ENCODE data around the gene PPP1R1B. TPM values are rescaled to one million over a fixed set of nuclear protein-coding genes. Genes with fewer than 3 reads are reported as not detected.

PPP1R1B gene
- total RNA-seq, 1 donor from 2014 or later = not detected

DNA sequence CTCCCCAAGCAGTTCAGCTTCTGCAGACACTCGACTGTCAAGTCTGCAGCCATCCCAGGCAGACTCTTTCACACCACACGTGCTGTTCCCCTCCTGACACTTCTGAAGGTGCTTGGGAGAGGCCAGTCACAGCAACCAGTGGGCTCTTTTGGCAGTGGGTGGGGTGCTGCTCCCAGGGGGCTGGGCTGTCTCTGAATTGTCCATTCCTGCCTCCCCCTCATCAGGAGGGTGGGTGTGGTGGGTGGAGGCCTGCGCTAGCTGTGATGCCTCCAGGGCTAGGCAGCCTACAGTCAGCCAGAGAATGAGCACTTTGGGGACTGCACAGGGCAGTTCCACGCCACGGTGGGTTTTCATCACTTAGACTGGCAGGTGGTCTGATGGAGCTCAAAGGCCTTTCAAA, 20.5 kb downstream of the PPP1R1B start:
- DNase-seq (ENCODE audit: low spot score) = no peak
- Histone ChIP-seq H3K27ac (no peak overlapping the region), H3K4me2 (no peak overlapping the region), H3K27me3 (no peaks in the 10 kb centered on the region), H3K79me2 (ENCODE audit: low read depth) (peaks cover 41% of the 10 kb centered on the region), H3K9me3 (ENCODE audit: low read depth) (no peaks in the 10 kb centered on the region), H4K20me1 (ENCODE audit: low read depth) (peaks cover 38% of the 10 kb centered on the region), H3K4me1 (peaks cover 19% of the 10 kb centered on the region), H3K36me3 (no peaks in the 10 kb centered on the region), H3K9ac (no peak overlapping the region), H2AFZ (replicated peaks) (no peak overlapping the region), H3F3A (ENCODE audit: low read depth) (peaks cover 22% of the 10 kb centered on the region), H3K4me3 (no peak overlapping the region)
- Mint-ChIP-seq H3K9me3 (no peaks in the 10 kb centered on the region), H3K4me1 (peaks cover 44% of the 10 kb centered on the region), H3K27me3 (ENCODE audit: insufficient read depth, low read depth) (peaks cover 3% of the 10 kb centered on the region), H3K4me3 (no peak overlapping the region), H3K27ac (no peak overlapping the region), H3K36me3 (peaks cover 9% of the 10 kb centered on the region)
- TF ChIP-seq EZH2phosphoT487 (IDR thresholded peaks at IDR 0.05) = no peak
- TF ChIP-seq, protein P1, sequence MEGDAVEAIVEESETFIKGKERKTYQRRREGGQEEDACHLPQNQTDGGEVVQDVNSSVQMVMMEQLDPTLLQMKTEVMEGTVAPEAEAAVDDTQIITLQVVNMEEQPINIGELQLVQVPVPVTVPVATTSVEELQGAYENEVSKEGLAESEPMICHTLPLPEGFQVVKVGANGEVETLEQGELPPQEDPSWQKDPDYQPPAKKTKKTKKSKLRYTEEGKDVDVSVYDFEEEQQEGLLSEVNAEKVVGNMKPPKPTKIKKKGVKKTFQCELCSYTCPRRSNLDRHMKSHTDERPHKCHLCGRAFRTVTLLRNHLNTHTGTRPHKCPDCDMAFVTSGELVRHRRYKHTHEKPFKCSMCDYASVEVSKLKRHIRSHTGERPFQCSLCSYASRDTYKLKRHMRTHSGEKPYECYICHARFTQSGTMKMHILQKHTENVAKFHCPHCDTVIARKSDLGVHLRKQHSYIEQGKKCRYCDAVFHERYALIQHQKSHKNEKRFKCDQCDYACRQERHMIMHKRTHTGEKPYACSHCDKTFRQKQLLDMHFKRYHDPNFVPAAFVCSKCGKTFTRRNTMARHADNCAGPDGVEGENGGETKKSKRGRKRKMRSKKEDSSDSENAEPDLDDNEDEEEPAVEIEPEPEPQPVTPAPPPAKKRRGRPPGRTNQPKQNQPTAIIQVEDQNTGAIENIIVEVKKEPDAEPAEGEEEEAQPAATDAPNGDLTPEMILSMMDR (IDR thresholded peaks at IDR 0.05) = no peak
- no peak for TF ChIP-seq EZH2 (IDR thresholded peaks at IDR 0.05)

DNA sequence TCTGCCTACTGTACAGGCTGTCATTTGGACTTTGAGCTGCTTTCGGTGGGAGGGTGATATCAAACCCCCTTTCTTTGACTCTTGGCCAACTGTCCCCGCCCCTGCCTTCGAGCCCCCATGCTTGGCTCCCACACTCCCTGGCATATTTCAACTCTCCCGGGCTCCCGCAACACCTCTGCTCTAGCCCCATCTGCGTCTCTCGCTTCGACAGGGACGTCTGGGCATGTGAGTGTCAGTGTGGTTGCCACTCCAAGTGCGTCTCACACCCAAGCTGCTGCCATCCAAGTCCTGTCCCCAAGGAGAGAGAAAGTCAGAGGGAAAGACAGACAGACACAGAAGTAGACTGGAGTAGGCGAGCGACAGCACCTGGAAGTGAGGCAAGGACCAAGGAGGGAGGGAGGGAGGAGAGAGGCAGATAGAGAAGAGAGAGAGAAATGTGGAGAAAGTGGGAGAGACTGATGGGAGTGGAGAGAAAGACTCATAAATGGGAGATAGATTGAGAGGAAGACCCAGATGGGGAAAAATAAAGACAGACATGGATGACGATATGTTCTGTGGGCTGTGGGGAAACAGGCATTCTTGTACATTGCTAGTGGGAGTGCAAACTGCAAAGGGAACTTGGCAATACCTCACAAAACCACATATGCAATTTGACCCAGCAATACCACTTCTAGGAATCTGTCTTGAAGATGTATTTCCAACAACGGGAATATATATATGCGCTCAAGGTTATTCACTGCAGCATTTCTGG, 22.0 kb downstream of the PPP1R1B start:
- no peaks in the 10 kb centered on the region for H3K9me3 ChIP-seq (ENCODE audit: low read depth)
- no peak overlapping the region for H3K27ac Mint-ChIP-seq
- peaks cover 36% of the 10 kb centered on the region for H3F3A ChIP-seq (ENCODE audit: low read depth)
- H3K79me2 ChIP-seq (ENCODE audit: low read depth) = peaks cover 32% of the 10 kb centered on the region
- H3K4me2 ChIP-seq = no peak overlapping the region
- no peak overlapping the region for H3K27ac ChIP-seq
- H3K4me1 ChIP-seq = peaks cover 34% of the 10 kb centered on the region
- no peaks in the 10 kb centered on the region for H3K9me3 Mint-ChIP-seq
- H3K4me3 ChIP-seq = no peak overlapping the region
- H4K20me1 ChIP-seq (ENCODE audit: low read depth) = peaks cover 30% of the 10 kb centered on the region
- peaks cover 7% of the 10 kb centered on the region for H3K36me3 Mint-ChIP-seq
- no peaks in the 10 kb centered on the region for H3K27me3 ChIP-seq
- no peak overlapping the region for H3K9ac ChIP-seq
- H3K36me3 ChIP-seq = no peaks in the 10 kb centered on the region
- no peak for DNase-seq (ENCODE audit: low spot score)
- H2AFZ ChIP-seq (replicated peaks) = no peak overlapping the region
- TF ChIP-seq EZH2phosphoT487 (IDR thresholded peaks at IDR 0.05) (no peak), EZH2 (IDR thresholded peaks at IDR 0.05) (no peak)
- TF ChIP-seq, protein P1 (IDR thresholded peaks at IDR 0.05) = no peak
- peaks cover 51% of the 10 kb centered on the region for H3K4me1 Mint-ChIP-seq
- no peaks in the 10 kb centered on the region for H3K27me3 Mint-ChIP-seq (ENCODE audit: insufficient read depth, low read depth)
- H3K4me3 Mint-ChIP-seq = no peak overlapping the region

DNA sequence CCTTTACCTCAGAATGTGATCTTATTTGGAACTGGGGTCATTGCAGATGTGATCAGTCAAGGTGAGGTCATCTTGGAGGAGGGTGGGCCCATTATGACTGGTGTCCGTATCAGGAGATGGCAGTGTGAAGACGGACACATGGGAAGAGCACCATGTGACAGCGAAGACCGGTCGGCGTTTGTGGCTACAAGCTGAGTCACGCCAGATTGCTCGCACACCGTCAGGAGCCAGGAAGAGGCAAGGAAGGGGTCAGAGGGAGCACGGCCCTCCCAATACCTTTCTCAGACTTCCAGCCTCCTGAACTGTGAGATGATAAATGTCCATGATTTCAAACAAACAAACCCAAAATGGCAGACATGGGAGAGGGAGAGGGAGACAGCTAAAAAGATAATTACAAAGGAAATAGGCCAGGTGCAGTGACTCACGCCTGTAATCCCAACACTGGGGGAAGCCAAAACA, 23.4 kb downstream of the PPP1R1B start:
- Histone ChIP-seq H2AFZ (replicated peaks) (no peak overlapping the region), H3F3A (ENCODE audit: low read depth) (peaks cover 27% of the 10 kb centered on the region), H3K4me2 (no peak overlapping the region), H3K9me3 (ENCODE audit: low read depth) (no peaks in the 10 kb centered on the region), H3K4me3 (no peak overlapping the region), H4K20me1 (ENCODE audit: low read depth) (peaks cover 25% of the 10 kb centered on the region), H3K79me2 (ENCODE audit: low read depth) (peaks cover 33% of the 10 kb centered on the region), H3K36me3 (no peaks in the 10 kb centered on the region), H3K27ac (no peak overlapping the region), H3K27me3 (no peaks in the 10 kb centered on the region), H3K4me1 (peaks cover 31% of the 10 kb centered on the region), H3K9ac (no peak overlapping the region)
- no peaks in the 10 kb centered on the region for H3K27me3 Mint-ChIP-seq (ENCODE audit: insufficient read depth, low read depth)
- peak overlapping the region; percentile 24 for H3K27ac Mint-ChIP-seq
- peaks cover 52% of the 10 kb centered on the region for H3K4me1 Mint-ChIP-seq
- peaks cover 12% of the 10 kb centered on the region for H3K36me3 Mint-ChIP-seq
- no peak for TF ChIP-seq EZH2 (IDR thresholded peaks at IDR 0.05)
- no peak for TF ChIP-seq EZH2phosphoT487 (IDR thresholded peaks at IDR 0.05)
- TF ChIP-seq, protein P1 (IDR thresholded peaks at IDR 0.05) = no peak
- DNase-seq (ENCODE audit: low spot score) = no peak
- H3K4me3 Mint-ChIP-seq = peak overlapping the region; percentile 17
- no peaks in the 10 kb centered on the region for H3K9me3 Mint-ChIP-seq
